Ishikawa (cell line): ENCODE measurements around the gene TEFM.

Experiments used
- CEBPB ChIP-seq: IDR thresholded peaks from 2 replicates; pipeline ENCODE4 v1.6.1; 2012
- CREB1 ChIP-seq: IDR thresholded peaks from 2 replicates; pipeline ENCODE4 v1.6.1; 2012; ENCODE audit warnings: low read depth
- EGR1 ChIP-seq: IDR thresholded peaks from 2 replicates; pipeline ENCODE4 v1.6.1; 2012
- EP300 ChIP-seq: IDR thresholded peaks from 2 replicates; pipeline ENCODE4 v1.6.1; 2012; ENCODE audit warnings: borderline replicate concordance
- FOXM1 ChIP-seq: IDR thresholded peaks from 2 replicates; pipeline ENCODE4 v1.6.1; 2012; ENCODE audit warnings: low read depth, borderline replicate concordance
- MAX ChIP-seq: IDR thresholded peaks from 2 replicates; pipeline ENCODE4 v1.6.1; 2012
- NFIC ChIP-seq: IDR thresholded peaks from 2 replicates; pipeline ENCODE4 v1.6.1; 2012
- RAD21 ChIP-seq: IDR thresholded peaks from 2 replicates; pipeline ENCODE4 v1.6.1; 2012; ENCODE audit warnings: low read depth
- REST ChIP-seq: IDR thresholded peaks from 2 replicates; pipeline ENCODE4 v1.6.1; 2012; ENCODE audit warnings: low read depth, mild to moderate bottlenecking
- TAF1 ChIP-seq: IDR thresholded peaks from 2 replicates; pipeline ENCODE4 v1.6.1; 2012; ENCODE audit warnings: low read depth, mild to moderate bottlenecking
- TCF12 ChIP-seq: IDR thresholded peaks from 2 replicates; pipeline ENCODE4 v1.6.1; 2012; ENCODE audit warnings: low read depth
- TEAD4 ChIP-seq: IDR thresholded peaks from 2 replicates; pipeline ENCODE4 v1.6.1; 2012
- USF1 ChIP-seq: IDR thresholded peaks from 2 replicates; pipeline ENCODE4 v1.6.1; 2012
- YY1 ChIP-seq: IDR thresholded peaks from 2 replicates; pipeline ENCODE4 v1.6.1; 2012; ENCODE audit warnings: low read depth
- ZBTB7A ChIP-seq: IDR thresholded peaks from 2 replicates; pipeline ENCODE4 v1.6.1; 2012; ENCODE audit warnings: low read depth

TEFM gene

GRCh38 chr17:30920683-30921543 is 14.9 kb upstream of the TEFM start:
- TF ChIP-seq RAD21 (no peak), CREB1 (no peak), TEAD4 (no peak), EGR1 (no peak), TCF12 (no peak), REST (no peak), YY1 (no peak), ZBTB7A (no peak), NFIC (no peak), EP300 (no peak), TAF1 (no peak), MAX (no peak), FOXM1 (no peak)

GRCh38 chr17:30920282-30920681 is 14.2 kb upstream of the TEFM start:
- TF ChIP-seq USF1 = no peak

GRCh38 chr17:30917050-30917449 is 11.0 kb upstream of the TEFM start:
- TF ChIP-seq TCF12 (no peak), CEBPB (no peak), TEAD4 (no peak), EP300 (no peak)

- TF ChIP-seq EP300 (no peak), CEBPB (no peak), REST (no peak), NFIC (no peak), YY1 (no peak), RAD21 (no peak), TAF1 (no peak), TEAD4 (no peak), FOXM1 (no peak), USF1 (no peak), ZBTB7A (no peak), CREB1 (no peak), MAX (no peak), EGR1 (no peak), TCF12 (no peak)
These were observed 10.0 kb upstream of the TEFM start for GRCh38 chr17:30915833-30916611.

GRCh38 chr17:30913955-30914354 is 7.9 kb upstream of the TEFM start:
- no peak for TF ChIP-seq NFIC
- TF ChIP-seq EP300 = no peak
- no peak for TF ChIP-seq CEBPB
- TF ChIP-seq YY1 = no peak
- TF ChIP-seq USF1 = no peak
- no peak for TF ChIP-seq TAF1
- no peak for TF ChIP-seq RAD21
- no peak for TF ChIP-seq ZBTB7A
- TF ChIP-seq TCF12 = no peak
- TF ChIP-seq TEAD4 = no peak
- no peak for TF ChIP-seq CREB1
- no peak for TF ChIP-seq FOXM1
- no peak for TF ChIP-seq REST
- no peak for TF ChIP-seq MAX
- TF ChIP-seq EGR1 = no peak
